Activated CD4-positive, alpha-beta T cell treated with anti-CD3 and anti-CD28 coated beads, Interleukin-2, Interleukin-4, amounts not matched to agents 100 ng/mL and 50 ng/mL, durations not matched to agents 16 hours and 8 hours (primary cell): ENCODE measurements around the gene TSPAN9.

Source experiments
- DNase-seq: peaks from one replicate; pipeline ENCODE4 v3.0.0-alpha.2; 2020; ENCODE audit warnings: low spot score

TSPAN9 gene

DNA sequence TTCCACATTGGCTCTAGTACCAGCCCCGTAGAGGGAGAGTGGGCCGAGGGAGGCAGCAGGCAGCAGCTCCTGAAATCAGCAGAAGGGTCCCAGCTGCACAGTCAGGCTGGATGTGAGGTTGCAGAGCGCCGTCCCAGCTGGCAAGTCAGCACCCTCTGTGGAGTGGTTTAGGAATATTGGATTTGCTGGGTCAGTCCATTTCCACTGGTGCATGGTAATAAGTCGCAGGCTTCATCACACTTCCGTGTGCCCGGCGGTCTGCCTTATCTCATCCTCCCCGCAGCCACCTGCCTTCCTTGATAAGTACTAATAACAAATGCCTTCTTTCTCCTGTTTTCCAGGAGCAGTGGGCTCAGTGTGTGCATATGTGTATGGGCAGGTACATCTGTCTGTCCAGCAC lies 112.9 kb downstream of the TSPAN9 start:
- no peak for DNase-seq

DNA sequence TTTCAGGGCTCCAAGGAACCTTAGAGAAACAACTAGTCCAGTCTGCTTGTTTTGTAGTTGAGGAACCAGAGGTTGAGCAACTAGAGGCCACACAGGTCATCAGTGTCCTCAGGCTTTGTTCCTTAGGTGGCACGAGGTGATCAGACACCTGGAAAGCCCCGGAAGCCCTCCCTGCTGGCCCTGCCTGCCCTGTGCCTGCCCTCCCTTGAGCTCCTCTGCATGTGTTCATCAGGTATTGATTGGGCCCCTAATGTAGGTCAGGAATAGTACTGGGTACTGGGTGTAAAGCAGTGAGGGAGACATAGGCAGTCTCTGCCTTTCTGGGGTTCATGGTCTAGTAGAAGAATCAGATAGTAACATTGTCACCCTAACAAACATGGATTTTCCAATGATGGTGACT lies 114.3 kb downstream of the TSPAN9 start:
- no peak for DNase-seq

DNA sequence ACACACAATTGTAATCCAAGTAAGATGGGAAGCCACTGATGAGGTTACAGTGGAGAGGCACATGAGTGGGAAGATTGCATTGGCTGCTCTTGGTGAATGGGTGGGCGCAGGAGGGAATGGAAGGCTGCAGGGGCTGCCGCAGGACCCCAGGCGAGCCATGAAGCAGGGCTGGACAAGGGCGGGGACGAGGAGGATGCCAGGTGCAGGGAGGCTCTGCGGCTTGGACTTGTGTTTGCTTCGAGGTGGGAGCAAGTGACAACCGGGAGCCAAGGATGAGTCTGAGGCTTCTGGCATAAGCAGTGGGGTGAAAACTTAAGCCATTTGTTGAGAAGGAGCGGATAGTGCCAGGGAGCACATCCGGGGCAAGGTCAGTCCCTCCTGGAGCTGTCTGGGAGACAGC lies 115.0 kb downstream of the TSPAN9 start:
- no peak for DNase-seq

DNA sequence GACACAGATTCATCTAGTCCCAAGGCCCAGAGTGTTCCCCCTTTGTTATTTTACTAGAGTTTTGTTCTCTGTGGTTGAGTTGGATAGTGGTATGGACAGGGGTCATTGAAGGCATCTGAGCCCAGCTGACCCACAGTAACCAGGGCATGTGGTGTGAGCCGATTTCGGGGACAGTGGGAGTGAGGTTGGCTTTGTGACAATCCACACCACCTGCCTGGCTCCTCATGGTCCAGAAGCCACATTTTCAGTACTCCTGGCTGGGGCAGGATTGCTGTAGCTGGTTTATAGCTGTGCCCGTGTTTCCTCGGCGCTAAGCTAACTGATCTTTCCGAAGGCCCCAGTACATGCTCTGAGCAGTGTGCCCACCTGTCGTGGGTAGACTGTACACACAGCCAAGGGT lies 116.0 kb downstream of the TSPAN9 start:
- no peak for DNase-seq

DNA sequence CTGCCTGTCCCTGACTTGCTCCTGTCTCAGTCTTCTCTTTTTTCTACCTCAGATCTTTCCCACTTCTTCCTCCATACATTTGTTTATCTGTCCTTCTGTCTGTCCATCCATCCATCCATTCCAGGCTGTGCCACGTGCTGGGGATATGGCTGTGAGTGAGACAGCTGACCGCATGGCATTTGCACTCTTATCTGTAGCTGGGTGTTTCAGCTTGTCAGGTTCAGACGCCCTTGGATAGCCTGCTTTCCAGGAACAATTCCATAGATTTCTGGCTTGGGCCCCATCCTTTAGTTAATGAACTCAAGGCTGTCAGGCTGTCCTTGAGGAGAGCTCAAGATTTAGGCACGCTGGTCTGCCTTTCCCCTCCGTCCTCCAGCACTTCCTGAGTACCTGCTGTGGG lies 116.6 kb downstream of the TSPAN9 start:
- no peak for DNase-seq

DNA sequence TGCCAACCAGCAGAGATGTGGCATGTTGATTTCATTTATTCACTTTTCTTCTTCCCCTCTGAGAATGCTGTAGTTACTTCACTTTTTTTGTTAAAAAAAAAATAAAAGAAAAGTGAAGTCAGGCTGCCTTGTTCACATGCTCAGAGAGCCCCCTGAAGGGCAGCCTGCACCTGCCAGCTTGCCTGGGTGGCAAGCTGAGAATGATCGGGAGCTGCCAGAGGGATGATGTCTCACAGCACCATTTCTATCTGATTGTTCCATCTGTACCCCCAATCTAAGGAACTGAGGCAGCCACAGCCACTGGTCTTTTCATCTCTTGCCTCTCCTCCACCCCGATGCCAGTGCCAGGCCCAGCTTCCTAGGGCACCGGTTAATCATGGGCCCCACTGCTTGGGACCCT lies 118.2 kb downstream of the TSPAN9 start:
- no peak for DNase-seq

DNA sequence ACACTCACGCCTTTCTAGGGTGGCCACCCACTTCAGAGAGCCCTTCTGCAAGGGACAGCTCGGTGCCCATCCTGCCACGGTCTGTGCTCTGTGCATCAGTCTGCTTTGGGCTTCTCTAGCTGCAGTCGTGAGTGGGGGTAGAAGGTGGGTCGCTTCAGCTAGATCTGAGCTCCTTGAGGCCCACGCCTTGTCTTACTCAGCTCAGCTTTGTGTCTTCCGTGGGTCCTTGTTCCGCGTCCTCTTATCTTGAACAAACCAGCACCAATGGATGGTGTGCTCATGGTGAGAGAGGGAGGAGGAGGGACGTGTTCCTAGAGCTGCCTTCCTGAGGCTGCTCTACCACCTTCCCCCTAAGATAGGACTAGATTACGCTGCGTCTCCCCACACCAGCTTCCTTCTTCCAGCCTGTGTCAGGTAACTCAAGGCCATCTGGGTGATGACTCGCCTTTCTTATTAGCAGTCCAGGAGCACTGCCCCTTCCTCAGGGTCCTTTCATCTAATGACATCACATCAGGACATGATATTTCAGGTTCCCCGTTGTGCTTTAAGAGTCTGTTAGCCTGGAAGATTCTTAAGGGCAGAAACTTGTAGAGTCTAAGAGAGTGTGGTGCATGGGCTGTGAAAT lies 118.8 kb downstream of the TSPAN9 start:
- DNase-seq = no peak

DNA sequence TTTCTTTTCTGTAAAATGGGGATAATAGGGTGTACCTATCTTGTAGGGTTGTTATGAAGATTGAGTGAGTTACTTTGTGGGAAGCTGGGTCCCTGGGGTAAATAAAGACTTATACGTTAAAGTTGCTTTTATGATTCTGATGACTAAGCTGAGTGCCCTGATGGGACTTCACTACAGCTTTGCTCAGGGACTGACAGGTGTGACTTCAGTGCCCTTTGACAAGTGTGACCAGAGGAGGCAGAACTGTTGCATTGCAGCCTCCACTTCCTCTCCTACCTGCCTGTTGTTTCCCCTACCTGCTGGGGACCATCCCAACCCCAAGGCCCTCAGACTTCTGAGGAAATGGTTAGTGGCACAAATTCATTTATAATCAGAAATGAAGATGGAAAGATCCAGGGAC lies 119.3 kb downstream of the TSPAN9 start:
- DNase-seq = no peak

DNA sequence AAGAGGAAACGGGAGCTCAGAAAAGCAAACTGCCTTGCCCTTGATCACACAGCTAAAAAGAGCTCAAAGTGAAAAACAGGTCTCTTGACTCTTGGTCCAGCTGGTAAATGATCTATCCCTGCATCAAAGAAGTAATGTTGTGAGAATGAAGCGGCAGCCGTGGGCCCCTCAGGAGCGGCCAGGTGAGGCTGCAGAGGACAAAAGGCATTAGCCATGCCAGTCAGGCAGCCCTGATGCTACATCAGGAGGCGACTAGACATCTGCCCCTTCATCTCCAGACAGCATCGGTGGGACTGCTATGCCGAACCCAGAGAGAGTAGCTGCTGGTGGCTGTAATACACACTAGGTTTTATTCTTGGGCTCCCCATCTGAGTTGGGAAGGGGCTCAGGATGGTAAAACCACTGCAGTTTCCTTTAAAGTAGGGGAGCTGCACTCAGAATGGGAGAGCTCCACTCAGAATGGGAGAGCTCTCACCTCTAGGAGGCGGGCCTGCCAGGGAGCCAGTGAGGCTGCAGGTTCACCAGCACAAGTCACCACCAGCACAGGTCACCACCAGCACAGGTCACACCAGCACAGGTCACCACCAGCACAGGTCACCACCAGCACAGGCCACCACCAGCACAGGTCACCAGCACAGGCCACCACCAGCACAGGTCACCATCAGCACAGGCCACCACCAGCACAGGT lies 120.1 kb downstream of the TSPAN9 start:
- no peak for DNase-seq

DNA sequence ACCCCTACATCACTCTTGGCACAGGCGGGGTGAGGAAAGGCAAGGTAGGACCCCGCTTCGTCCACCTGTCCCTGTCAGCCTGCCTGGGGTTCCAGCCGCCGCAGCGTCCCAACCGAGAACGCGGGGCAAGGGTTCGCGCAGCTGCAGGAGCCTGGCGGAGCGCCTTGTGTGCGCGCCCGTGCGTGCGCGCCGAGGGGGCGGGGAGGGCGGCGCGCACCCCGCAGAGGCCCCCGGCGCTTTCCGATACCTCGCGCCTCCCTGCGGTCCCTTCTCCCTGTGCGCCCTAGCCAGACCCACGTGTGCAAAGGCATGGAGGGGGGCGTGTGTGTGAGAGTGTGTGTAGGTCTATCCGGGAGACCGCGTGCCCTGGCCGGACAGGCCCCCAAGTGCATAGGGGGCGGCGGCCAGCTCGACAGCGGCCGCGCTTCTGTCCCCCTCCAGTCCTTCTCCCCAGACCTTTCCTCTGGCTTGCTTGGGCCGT lies 122.4 kb downstream of the TSPAN9 start:
- DNase-seq = no peak

DNA sequence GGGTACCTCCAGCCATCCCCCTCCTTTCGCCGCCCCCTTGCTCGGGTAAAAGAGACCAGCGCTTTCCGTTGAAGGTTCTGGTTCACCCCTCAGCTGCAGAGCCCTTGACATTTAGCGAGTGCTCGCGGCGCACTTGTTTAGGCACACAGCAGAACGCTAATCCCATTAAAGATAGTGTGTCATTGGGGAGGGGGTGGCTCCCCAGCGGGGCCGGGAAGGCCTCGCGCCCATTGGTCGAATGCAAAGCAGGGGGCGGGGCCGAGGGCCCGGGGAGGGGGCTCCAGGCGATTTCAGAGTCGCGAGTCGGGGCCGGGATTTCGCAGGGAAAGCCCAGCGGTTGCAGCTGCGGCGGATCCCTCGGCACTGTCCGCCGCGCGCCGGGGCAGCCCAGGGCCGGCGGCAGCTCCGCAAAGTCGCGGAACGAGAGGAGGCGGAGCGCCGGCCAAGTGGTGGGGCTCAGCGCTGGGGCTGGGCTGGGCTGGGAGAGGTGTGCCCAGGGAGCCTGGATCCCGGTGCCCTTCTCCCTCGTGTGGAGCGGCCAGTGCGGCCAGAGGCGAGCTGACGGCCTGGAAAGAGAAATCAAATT lies 122.9 kb downstream of the TSPAN9 start:
- no peak for DNase-seq

DNA sequence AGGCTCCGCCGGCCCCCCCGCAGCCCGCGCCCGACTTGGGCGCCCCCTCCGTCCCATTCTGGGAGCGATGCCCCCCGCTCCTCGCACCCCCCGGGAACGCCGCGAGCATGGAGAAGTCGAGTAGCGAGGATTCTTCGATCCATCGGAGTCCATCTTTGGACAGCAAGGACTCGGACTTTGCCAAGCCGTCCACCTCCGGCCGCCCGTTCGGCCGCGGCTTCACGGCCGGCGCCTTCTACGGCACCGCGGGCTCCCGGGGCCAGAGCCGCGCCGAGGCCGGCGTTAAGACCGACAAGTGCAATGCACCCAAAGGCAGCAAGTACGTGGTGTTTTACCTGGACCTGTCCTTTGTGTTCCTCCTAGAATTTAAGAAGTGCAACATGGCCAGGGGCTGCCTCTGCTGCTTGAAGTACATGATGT lies 123.6 kb downstream of the TSPAN9 start:
- DNase-seq = no peak

DNA sequence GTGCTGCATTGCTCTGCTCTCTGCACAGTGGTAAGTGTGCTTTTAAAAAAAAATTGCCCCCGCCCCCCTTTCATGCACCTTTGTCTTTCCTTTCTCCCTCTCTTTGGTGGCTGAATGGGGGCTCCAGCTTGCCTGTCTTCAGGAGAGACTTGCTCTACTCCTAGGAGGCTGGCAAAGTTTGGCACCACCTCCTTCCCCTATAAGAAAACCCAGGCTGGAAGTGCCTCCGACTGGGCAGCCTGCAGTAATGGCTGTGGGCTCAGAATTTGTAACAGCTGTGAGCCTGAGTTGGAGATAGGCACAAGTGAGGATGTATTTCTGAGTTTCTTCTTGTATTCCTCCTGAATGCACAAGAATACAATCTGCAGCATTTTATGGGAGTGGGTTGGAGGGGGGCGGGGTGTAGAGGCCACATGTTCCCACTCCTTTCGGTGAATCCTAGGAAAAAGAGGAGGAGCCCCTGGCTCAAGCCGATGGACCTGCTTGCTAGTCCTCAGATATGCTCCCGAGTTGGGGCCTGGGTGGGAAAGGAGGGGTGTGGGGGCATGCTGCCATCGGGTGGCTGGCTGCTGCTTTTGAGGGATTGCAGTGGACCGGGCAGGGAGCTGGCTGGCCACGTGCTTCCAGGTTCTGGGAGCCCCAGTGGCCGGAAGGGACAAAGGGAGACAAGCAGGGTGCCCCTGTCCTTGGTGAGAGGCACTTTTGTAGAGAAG lies 124.3 kb downstream of the TSPAN9 start:
- no peak for DNase-seq

DNA sequence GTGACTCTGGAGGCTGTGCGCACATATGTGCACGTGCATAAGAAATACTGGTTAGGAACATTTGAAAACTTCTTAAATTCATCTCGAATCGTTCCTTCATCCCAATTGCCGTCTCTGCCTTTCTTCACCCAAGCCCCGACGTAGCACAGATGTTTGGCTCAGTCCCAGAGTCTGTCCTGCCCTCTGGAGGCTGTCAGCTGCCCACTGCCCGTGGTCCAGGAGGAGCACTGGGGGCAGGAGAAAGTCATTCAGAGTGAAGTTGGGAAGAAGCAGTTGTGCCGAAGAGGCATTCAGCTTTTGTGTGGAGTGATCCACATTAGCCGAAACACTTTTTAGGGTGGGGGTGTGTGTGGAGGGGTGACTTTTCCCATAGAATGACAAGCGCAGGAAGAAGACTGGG lies 124.9 kb downstream of the TSPAN9 start:
- DNase-seq = no peak

DNA sequence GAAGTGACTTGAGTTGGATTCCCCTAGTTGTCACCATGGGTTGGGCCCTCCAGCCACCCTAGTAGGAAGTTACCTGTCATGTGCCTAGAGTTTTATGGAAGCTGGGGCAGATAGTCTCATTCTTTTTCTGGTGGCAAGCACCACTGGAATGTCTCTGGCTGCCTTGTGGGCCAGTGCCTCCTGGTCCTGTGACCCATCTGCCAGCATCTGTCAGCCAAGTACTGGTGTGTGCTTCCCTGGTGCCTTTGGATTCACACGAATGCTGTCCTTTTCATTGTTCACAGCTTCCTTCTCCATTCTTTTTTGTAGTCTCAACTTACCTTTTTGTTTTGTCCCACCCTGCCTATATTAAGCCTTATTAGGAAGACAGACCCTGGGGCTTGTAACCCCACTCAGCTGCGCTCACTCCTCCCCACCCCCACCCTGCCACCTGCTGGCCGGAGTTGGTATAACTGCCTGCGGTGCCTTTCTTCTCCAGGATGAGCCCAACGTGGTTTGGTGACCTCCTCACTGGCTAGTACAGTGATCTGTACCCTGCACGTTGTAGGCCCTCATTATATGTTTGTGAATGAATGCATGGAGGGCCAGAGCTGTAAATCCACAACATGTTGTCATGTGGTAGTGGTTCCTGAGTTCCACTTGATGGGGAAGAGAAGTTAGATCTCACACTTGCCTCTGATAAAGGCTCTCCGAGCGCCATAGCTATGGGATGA lies 125.7 kb downstream of the TSPAN9 start:
- peak; percentile 55 for DNase-seq

DNA sequence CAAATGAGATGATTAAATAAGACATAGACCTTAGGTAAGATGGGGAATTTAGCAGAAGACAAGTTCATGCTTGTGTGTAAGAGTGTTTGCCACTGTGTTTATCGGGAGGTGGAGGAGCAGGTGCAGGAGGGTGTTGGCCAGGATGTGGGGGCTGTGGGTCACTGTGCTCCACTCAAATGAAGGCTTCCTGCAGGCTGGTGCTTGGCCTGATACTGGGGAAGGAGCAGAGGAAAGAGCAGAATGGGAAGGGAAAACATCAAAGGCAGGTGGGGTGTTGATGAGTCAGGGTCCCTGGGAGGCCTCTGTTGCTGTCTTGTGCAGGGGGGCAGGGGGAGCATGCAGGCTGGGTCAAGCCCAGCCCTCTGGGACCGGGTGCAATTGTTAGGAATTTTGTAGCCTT lies 126.5 kb downstream of the TSPAN9 start:
- DNase-seq = no peak

DNA sequence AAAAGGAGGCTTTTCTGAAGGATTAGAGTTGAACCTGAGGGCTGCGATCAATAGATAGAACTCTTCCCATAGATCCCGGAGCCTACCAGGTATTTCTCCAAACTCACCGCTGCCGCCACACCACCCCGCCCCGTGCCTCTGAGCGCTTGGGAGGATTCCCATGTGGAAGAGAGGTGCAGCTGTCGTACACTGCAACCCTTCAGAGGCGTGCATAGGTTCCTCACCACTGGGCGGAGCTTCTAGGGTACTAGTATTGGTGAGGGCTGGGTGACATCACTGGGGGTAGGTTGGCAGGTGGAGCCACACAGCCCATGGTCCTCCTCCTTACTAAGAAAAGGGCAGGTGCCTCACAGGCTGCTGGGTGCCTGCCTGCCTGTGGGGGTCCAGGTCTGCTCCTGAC lies 127.0 kb downstream of the TSPAN9 start:
- DNase-seq = no peak

DNA sequence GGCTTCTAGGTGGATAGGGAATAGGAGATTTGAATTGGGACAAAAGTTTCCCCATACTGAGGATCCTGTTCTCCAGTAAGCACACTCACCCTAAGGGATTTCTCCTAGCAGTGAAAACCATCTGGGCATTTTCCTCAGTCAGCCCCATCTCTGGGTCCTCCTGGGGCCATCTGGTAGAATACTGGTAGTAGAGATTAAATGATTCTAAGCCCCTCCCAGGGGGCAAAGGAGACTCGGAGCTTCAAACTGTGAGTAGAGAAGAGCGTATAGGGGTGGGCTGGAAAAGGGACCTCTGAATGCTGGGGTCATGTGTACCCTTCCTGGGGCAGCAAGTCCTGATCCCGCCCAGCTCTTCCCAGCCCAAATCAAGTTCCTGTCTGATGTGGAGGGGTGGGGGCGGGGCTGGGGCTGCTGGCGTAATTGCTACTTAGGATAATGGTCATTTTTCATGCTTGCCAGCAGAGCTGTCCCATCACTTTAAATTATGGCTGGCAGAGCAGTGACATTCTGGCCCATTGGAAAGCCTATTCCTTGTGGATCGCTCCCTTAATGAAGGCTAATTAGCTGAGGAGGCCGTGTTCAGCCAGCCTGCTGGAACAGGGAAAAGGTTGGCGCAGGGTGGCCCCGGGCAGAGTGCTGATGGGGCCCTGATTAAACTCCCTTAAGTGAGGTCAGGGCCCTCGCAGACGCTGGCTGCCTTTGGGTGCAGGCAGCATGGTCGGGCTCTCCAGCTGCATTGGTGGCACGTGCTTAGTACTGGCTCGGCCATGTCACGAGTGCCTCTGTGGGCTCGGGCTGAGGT lies 127.8 kb downstream of the TSPAN9 start:
- no peak for DNase-seq

DNA sequence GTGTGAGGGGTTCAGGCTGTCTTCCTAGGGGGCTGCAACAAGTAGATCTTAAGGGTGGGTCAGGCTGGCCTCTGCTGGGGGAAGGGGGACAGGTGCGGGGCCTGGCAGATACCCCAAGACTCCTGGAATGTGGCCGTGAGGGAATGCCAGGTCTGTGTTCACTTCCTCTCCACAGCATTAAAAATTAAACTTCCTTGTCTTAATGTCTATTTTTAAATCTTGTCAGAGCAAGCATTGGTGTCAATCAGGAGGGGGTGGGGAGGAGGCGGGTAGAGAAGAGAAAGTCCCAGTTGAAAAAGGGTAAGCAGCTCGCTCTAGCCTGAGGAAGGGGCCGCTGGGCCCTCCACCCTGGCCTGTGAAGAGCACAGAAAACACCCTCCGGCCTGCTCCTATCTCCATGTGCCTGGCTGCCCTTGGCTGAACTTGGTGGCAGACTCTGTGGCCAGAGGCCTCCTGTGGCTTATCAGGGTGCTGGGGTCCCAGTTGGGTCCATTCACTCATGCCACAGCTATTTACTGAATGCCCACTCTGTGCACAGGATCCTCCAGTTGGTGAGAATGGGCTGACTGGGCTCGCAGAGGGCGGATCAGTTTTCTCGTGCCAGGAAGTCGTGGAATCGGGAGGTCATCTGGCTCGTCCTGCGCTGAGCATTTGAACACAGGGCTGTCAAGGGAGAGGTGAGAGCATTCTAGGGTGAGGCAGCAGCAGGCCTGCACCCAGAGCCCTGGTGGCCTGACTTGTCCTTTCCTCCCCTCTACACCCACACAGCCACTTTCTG lies 128.8 kb downstream of the TSPAN9 start:
- DNase-seq = no peak

DNA sequence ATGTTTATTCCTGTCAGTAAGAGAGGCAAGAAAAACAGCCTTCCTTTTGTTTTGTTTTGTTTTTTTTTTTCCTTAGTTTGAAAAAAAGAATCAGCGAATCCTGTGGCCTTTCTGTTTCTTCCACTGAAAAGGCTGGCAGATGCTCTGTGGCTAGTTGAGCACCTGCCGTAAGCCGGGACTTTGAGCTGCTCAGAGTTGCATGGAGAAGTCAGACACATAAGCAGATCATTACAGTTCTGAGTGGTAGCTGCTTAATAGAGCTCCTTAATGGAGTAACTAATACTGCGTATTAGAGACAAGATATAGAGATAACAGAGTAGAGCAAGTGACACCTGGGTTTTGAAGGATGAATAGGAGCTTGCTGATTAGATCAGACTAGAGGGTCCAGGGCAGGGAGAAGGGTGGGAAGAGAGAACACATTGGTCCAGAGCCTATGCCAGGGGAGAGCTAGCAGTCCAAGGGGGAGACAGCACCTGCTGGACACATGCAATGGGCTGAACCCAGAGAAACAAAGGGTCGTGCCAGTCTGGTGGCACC lies 129.4 kb downstream of the TSPAN9 start:
- no peak for DNase-seq
